Stimulated activated CD4-positive, alpha-beta T cell treated with anti-CD3 and anti-CD28 coated beads, TNF-alpha, amount 100 ng/mL, for 24 hours (primary cell): ENCODE data around the gene ATG3.
"Not testable (repeated sequence)": the region's sequence is repeated elsewhere in the genome, so short reads cannot be mapped to it uniquely, and the experiment has no call there.

Experiments used
- DNase-seq, 3 experiments: peaks; one replicate each; pipeline ENCODE4 v3.0.0-alpha.2; 2020; ENCODE audit warnings: low read depth in 3 of 3

The ATG3 gene

DNA sequence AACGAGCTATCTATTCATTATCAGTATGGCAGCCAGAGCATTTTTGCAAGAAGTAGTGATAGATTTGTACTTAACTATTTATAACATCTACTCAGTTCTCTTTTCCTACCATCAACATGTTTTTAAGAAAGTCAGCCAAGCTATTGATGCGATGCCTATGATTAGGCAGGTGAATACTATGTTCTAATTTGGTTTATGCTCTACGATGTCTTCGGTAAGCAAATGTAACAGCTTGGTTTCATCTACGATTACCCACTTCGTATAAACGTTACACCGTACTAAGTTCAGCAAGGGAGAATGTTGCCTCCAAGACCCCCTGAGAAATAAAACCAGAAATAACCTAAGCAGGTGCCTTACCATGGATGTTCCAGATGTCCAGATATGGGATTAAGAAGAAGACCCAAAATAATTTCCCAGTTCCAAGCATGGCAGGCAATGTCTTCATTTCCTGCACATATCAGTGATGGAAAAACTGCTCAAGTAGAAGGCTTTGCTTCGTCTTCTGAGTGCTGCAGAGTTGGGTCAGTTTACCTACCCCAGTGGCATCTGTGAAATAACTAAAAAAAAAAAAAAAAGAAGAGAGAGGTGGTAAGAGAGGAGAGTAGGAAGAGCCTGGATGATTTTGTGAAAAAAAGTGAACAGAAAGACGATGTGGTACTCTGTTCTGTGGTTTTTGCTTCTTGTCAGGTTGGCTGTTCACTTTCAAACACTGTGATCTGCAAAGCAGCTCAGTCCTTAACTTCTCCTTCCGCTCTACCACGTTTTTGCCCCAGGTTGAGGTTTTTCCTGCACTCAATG lies 62.6 kb downstream of the ATG3 start, which contains the start of gene BTLA:
Gene BTLA (minus strand): TSS at position 559 of the 798 bp plus-strand sequence. CDS start 114 bp downstream, at position 445.
- peak in 2 of 3 experiments; percentile 14 to 18 for DNase-seq

DNA sequence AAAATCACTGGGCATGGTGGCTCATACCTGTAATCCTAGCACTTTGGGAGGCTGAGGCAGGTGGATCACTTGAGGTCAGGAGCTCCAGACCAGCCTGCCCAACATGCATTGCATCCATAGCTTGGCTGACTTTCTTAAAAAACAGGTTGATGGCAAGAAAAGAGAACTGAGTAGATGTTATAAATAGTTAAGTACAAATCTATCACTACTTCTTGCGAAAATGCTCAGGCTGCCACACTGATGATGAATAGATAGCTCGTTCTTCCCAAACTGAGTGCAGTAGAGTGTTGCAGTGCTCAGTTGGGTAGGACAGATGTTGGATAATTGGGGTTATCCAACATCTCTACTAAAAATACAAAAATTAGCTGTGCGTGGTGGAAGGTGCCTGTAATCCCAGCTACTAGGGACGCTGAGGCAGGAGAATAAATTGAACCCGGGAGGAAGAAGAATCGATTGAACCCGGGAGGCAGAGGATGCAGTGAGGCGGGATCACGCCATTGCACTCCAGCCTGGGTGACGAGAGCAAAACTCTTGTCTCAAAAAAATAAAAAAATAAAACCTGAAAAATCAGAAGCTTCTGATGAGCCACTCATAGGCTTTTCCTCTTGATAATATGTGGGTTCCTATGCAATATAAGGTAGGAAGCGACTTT lies 63.7 kb downstream of the ATG3 start:
- no peak for DNase-seq

DNA sequence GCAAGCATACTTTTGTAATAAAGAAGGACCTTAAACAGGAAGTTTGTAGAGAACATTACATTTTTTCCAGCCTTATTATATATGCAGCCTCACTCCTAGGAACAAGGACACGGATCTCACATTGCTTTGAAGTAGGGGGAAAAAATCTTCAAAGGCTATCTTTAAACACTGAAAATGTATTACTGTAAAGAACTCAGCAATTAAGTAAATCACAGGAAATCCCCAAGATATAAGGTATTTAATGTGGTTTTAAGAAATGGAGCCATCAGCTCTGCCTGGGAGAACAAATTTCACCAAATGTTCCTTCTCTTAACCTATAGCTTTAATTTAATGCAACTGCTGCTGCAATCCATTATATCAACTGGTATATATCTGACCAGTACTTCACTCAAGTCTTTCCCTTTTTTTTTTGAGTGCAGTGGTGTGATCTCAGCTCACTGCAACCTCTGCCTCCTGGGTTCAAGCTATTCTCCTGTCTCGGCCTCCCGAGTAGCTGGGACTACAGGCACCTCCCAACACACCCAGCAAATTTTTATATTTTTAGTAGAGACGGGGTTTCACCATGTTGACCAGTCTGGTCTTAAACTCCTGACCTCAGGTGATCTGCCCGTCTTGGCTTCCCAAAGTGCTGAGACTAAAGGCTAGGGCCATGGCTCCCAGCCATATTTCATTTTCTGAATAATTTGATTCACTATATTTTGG lies 65.2 kb downstream of the ATG3 start:
- no peak for DNase-seq

DNA sequence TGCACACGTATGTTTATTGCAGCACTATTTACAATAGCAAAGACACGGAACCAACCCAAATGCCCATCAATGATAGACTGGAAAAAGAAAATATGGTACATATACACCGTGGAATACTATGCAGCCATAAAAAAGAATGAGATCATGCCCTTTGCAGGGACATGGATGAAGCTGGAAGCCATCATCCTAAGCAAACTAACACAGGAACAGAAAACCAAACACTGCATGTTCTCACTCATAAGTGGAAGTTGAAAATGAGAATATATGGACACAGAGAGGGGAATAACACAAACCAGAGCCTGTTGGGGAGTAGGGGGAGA lies 67.4 kb downstream of the ATG3 start:
- DNase-seq: not testable (repeated sequence)

DNA sequence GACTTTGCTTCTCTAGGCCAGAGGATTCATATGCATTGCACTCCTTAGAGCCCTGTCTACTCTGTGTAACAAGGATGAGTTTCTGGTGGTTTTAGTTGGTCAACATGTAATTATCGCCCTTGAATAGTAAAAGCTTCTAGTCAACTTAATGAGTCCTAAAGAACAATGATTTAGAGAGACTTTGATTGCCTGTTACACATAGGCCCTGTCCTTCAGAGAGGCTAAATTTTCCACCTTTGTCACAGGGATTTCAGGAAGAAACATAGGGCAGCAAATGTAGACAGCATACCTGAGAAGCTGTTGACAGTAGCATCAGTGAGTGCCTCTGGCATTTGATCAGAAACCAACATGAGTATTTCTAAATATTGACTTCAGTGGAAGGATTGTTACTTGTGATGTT lies 69.6 kb downstream of the ATG3 start:
- DNase-seq: no peak

DNA sequence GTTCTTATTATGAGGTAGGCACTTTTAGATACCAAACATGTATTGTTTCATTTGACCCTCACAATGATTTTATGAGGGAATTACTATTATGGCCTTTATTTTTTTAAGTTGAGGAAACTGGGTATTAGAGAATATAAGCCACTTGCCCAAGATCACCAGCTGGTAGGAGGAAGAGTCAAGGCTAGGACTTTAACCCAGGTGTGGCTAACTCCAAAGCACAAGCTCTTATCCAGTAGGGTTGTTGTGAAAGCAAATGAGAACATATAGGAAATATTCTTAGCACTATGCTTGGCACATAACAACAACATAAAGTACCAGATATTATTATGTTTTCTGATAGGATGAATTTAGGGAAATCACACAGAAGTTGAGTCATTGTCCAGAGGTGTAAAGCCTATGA lies 70.4 kb downstream of the ATG3 start:
- DNase-seq: no peak

DNA sequence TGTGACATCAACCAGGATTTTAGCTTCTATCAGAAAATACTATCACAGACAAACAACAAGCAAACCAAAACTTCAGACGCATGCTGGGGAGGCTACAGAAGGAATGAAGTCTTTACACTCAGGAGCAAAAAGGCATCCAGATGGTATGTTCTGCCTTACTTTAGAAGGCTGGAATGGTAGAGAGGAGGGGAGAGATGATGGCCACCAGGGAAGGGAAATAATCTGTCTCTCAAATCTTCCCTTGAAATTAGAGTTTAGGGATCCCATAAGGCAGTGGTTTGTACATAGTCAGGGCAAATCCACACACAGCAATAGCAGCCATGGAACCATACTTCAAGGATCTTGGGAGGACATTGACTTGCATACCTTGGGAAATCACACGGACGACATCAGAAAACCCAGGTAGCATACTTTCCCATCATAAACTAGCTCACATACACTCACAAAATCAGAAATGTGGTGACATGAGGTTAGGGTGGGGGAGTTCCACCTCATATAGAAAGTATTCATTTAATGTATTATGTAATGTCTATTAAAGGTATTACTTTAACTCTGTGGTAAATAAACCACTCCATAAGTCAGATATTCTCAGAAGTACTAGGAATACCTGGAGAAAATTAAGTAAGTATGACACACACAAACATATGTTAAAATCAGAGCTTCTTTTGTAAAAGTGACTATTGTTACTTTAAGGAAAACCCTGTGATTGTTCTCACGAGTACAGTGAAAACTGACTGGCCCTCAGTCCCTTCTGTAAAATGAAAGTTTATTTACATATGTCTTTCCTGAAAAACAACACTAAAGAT lies 71.9 kb downstream of the ATG3 start:
- no peak for DNase-seq

DNA sequence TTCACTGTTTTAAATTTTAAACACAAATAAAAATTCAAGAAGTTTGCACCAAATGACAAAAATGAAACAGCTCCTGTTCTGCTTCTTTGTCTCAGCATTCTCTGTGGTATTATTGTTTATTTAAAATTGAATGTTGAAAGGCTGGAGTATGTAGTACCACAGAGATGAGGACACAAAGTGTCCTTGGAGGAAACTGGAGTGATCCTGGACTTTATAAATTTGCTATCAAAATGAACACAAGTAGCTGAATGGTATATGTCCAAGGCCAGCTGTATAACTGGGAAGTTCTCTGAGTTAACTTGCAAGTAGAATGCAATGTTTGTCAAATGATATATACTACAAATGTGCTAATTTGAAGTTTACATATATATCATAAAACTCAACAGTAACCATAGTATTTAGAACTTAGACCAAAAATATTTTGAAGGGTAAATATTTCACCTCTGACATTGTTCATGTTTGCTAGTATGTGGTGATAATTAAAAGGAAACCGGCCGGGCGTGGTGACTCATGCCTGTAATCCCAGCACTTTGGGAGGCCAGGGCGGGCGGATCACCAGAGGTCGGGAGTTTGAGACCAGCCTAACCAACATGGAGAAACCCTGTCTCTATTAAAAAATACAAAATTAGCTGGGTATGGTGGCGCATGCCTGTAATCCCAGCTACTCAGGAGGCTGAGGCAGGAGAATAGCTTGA lies 74.8 kb downstream of the ATG3 start:
- DNase-seq: no peak

DNA sequence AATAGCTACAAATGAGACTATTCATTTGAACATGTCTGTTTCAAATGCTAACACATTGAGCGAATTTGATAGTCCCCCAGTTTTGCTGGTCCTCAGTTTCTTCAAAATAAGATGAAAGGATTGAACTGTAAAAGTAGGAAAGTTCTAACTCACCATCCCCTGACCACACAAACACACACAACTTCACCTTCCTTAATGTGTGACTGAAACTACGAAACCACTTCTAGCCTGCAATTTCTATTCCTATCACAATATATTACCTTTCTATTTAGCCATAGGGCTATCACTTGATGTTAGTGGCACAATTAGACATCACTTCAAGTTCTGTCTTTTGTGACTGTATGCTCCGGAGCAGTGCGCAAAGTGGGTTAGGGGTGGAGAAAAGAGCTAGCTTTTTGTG lies 77.4 kb downstream of the ATG3 start:
- DNase-seq: no peak

DNA sequence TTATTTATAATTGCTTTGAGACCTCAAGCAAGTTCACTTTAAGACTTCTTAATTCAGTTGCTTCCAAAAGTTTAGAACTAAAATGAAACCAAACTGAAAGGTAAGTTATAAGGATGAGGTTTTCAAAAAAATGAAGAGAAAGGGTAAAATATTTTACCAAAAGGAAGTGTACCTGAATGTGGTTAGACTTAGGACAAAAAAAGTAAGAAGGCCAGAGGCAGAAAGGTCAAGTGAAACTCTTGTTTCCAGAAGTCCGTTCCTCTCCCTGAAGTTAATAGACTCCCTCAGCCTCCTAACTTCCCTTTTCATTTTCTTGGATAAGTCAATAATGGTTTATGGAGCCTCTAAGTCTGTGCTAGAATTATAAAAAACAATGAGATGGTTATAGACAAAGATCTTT lies 79.1 kb downstream of the ATG3 start:
- no peak for DNase-seq
